ENCODE data around the gene ANGPTL1. TPM values are rescaled to one million over a fixed set of nuclear protein-coding genes. Genes with fewer than 3 reads are reported as not detected.

ANGPTL1 gene
- total RNA-seq, 1 donor from 2014 or later, result 9.3 TPM

- Histone ChIP-seq H3K27me3 (no peaks in the 10 kb centered on the region), H3K9me3 (no peaks in the 10 kb centered on the region), H3K4me3 (no peak overlapping the region), H3K4me1 (no peaks in the 10 kb centered on the region), H3K36me3 (no peaks in the 10 kb centered on the region), H3K27ac (no peak overlapping the region)
- TF ChIP-seq CTCF (IDR thresholded peaks at IDR 0.05), result no peak
- DNase-seq (no peak), ATAC-seq (no peak)
- intact Hi-C loops (cut with DNase I), result no loop called here
Measured at GRCh38 chr1:178847396-178847849, 23.5 kb downstream of the ANGPTL1 start.

DNA sequence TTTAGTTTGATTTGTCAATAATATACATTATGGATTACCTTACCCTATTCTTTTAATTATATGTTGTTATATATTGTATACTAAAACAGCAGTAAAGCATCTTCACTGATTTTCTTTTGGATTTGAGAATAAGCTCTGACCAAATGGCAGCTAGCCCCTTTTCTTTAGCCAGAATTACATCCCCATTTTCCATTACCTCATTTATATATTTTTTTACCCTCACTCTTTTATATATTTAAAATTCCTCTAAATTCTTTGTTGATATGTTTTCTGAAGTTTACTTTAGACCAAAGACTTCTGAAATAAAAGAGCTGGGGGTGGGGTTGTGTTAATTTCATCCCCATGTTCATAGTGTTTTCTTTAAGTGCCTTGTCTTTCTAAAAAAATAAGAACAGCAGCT lies 24.6 kb downstream of the ANGPTL1 start:
- intact Hi-C loops (cut with DNase I), result no loop called here
- DNase-seq, result no peak
- Histone ChIP-seq H3K9me3 (no peaks in the 10 kb centered on the region), H3K36me3 (no peaks in the 10 kb centered on the region), H3K4me1 (no peaks in the 10 kb centered on the region), H3K27me3 (no peaks in the 10 kb centered on the region), H3K27ac (no peak overlapping the region), H3K4me3 (no peak overlapping the region)
- no peak for ATAC-seq
- no peak for TF ChIP-seq CTCF (IDR thresholded peaks at IDR 0.05)

GRCh38 chr1:178844436-178844835 lies 26.4 kb downstream of the ANGPTL1 start:
- DNase-seq (no peak), ATAC-seq (no peak)
- Histone ChIP-seq H3K27ac (no peak overlapping the region), H3K9me3 (no peaks in the 10 kb centered on the region), H3K27me3 (no peaks in the 10 kb centered on the region), H3K36me3 (no peaks in the 10 kb centered on the region), H3K4me3 (no peak overlapping the region), H3K4me1 (no peaks in the 10 kb centered on the region)
- no peak for TF ChIP-seq CTCF (IDR thresholded peaks at IDR 0.05)
- intact Hi-C loops (cut with DNase I), result no loop called here

- Histone ChIP-seq H3K27ac (no peak overlapping the region), H3K4me3 (no peak overlapping the region), H3K27me3 (no peaks in the 10 kb centered on the region), H3K4me1 (no peaks in the 10 kb centered on the region), H3K36me3 (no peaks in the 10 kb centered on the region), H3K9me3 (no peaks in the 10 kb centered on the region)
- DNase-seq (no peak), ATAC-seq (no peak)
- TF ChIP-seq CTCF (IDR thresholded peaks at IDR 0.05), result no peak
- intact Hi-C loops (cut with DNase I), result no loop called here
Measured at GRCh38 chr1:178825167-178825566, 45.7 kb downstream of the ANGPTL1 start.

GRCh38 chr1:178821134-178821866 lies 49.6 kb downstream of the ANGPTL1 start:
- no peak overlapping the region for H3K27ac ChIP-seq
- ATAC-seq, result no peak
- intact Hi-C loops (cut with DNase I), result no loop called here

More at GRCh38 chr1:178821134-178821866, 49.6 kb downstream of the ANGPTL1 start:
- Histone ChIP-seq H3K4me3 (no peak overlapping the region), H3K4me1 (no peaks in the 10 kb centered on the region), H3K9me3 (no peaks in the 10 kb centered on the region), H3K36me3 (no peaks in the 10 kb centered on the region), H3K27me3 (no peaks in the 10 kb centered on the region)
- no peak for TF ChIP-seq CTCF (IDR thresholded peaks at IDR 0.05)
- DNase-seq, result no peak

Data from upper lobe of right lung (tissue), 1 donor.